Smooth muscle cell (in vitro differentiated cells): Measurements from ENCODE around the gene RPS6KA2. TPM values are rescaled to one million over a fixed set of nuclear protein-coding genes. Genes with fewer than 3 reads are reported as not detected.

Experiments used
- DNase-seq: peaks from one replicate; lab custom pipeline; 2025; ENCODE audit not compliant: unreplicated experiment; lab: John Stamatoyannopoulos, UW
- H2AFZ ChIP-seq: fragments of 200-600 bp; sonication (generic); 2 replicates; pipeline ENCODE4 v1.6.0; 2016; ENCODE audit warnings: antibody characterized with exemption, low read depth, mild to moderate bottlenecking
- H3F3A ChIP-seq: fragments of 200-600 bp; sonication (generic); 2 replicates; pipeline ENCODE4 v1.6.0; 2017; ENCODE audit warnings: antibody characterized with exemption, low read depth
- H3K27ac ChIP-seq: fragments of 200-600 bp; sonication (generic); 2 replicates; pipeline ENCODE4 v1.5.1; 2016; ENCODE audit warnings: low read depth, mild to moderate bottlenecking
- H3K27me3 ChIP-seq: fragments of 200-600 bp; sonication (generic); 2 replicates; pipeline ENCODE4 v1.6.1; 2016; ENCODE audit warnings: low read depth, mild to moderate bottlenecking
- H3K36me3 ChIP-seq: fragments of 200-600 bp; sonication (generic); 2 replicates; pipeline ENCODE4 v1.5.1; 2016; ENCODE audit warnings: low read depth
- H3K4me1 ChIP-seq: fragments of 200-600 bp; sonication (generic); 2 replicates; pipeline ENCODE4 v1.5.1; 2016; ENCODE audit warnings: low read depth
- H3K4me2 ChIP-seq: fragments of 200-600 bp; sonication (generic); 2 replicates; pipeline ENCODE4 v1.6.0; 2016; ENCODE audit warnings: mild to moderate bottlenecking
- H3K4me3 ChIP-seq: fragments of 200-600 bp; sonication (generic); 2 replicates; pipeline ENCODE4 v1.5.1; 2016; ENCODE audit warnings: mild to moderate bottlenecking
- H3K79me2 ChIP-seq: fragments of 200-600 bp; sonication (generic); 2 replicates; pipeline ENCODE4 v1.6.0; 2016; ENCODE audit warnings: low read depth, mild to moderate bottlenecking
- H3K9ac ChIP-seq: fragments of 200-600 bp; sonication (generic); 2 replicates; pipeline ENCODE4 v1.6.0; 2016; ENCODE audit warnings: low read depth
- H3K9me3 ChIP-seq: fragments of 200-600 bp; sonication (generic); replicated peaks from 2 replicates; pipeline ENCODE4 v1.5.1; 2016; ENCODE audit warnings: low read depth
- H4K20me1 ChIP-seq: fragments of 200-600 bp; sonication (generic); 2 replicates; pipeline ENCODE4 v1.6.0; 2016; ENCODE audit warnings: low read depth
- WGBS: methylation state at CpG from one replicate; pipeline ENCODE4 v1.1.7; 2016; ENCODE audit warnings: low lambda C conversion rate; 5-methylcytosine and 5-hydroxymethylcytosine counted together
- polyA plus RNA-seq: library from polyadenylated mRNA; unstranded; fragments of >200 nt; fragmentation: Nextera tagmentation; extraction: Ambion mirVana; gene quantifications from 2 replicates; pipeline ENCODE4 v1.2.1, GENCODE V29; 2016
- total RNA-seq: library from RNA; depleted of rRNA; stranded (reverse); fragments of >200 nt; gene quantifications from 2 replicates; pipeline ENCODE4 v1.2.3, GENCODE V29; 2014
- TF ChIP-seq, protein P1 (sequence below): fragments of 200-600 bp; sonication (generic); IDR thresholded peaks from 2 replicates; pipeline ENCODE4 v1.5.1; 2017; ENCODE audit warnings: borderline replicate concordance, mild to moderate bottlenecking, antibody characterized with exemption; ENCODE audit not compliant: insufficient read depth, poor library complexity, severe bottlenecking

RPS6KA2 gene
- total and polyA plus RNA-seq, 2 experiments from 2014 or later = 7.8 to 10.4 TPM

DNA sequence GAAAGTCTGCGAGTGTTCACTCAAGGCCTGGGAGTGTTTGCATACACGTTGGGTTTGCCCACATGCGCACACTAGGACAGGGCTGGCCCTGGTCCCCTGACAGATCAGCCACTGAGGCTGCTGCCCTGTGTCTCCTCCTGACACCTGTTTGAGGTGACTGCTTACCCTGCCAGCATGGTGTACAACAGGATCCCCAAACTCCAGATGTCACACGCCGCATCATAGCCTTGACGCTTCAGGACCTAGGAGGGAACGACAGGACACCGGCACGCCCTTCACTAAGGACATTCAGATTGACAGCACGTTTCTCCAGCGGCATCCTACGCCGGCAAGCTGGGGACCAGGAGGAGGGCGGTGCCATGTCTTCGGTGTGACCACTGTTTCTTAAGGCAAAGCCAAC is 207.3 kb downstream of the RPS6KA2 start:
- 98% methylated on average over 15 of the region's 15 CpGs for WGBS

DNA sequence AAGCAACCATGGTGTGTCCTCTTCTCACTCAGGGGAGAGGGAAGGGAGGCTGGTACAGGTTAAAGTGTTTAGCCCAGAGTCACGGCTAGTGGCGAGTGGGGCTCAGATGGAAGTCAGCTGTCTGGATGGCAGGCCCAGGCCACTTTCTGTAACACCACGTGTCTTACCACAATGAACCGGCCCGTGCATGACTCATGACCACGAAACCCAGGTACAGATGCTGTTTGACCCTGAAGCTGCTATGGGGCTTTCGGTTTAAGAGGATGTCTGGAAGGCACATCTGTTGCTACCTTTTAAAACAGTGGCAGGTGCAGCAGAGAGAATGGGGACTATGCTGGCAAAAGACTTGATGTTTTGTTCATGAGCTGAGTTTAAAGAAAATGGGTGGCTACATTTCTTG is 207.8 kb downstream of the RPS6KA2 start:
- DNase-seq = no peak
- TF ChIP-seq, protein P1, sequence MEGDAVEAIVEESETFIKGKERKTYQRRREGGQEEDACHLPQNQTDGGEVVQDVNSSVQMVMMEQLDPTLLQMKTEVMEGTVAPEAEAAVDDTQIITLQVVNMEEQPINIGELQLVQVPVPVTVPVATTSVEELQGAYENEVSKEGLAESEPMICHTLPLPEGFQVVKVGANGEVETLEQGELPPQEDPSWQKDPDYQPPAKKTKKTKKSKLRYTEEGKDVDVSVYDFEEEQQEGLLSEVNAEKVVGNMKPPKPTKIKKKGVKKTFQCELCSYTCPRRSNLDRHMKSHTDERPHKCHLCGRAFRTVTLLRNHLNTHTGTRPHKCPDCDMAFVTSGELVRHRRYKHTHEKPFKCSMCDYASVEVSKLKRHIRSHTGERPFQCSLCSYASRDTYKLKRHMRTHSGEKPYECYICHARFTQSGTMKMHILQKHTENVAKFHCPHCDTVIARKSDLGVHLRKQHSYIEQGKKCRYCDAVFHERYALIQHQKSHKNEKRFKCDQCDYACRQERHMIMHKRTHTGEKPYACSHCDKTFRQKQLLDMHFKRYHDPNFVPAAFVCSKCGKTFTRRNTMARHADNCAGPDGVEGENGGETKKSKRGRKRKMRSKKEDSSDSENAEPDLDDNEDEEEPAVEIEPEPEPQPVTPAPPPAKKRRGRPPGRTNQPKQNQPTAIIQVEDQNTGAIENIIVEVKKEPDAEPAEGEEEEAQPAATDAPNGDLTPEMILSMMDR = no peak
- no peaks in the 10 kb centered on the region for H3K9me3 ChIP-seq
- no peak overlapping the region for H3K9ac ChIP-seq
- H3F3A ChIP-seq = no peaks in the 10 kb centered on the region
- no peak overlapping the region for H3K27ac ChIP-seq
- no peak overlapping the region for H3K4me3 ChIP-seq
- H3K4me1 ChIP-seq = no peaks in the 10 kb centered on the region
- no peaks in the 10 kb centered on the region for H3K27me3 ChIP-seq
- H3K4me2 ChIP-seq = no peak overlapping the region
- no peaks in the 10 kb centered on the region for H3K79me2 ChIP-seq
- 70% methylated on average over 7 of the region's 7 CpGs for WGBS
- no peaks in the 10 kb centered on the region for H3K36me3 ChIP-seq
- H4K20me1 ChIP-seq = no peaks in the 10 kb centered on the region
- H2AFZ ChIP-seq = no peak overlapping the region

More for the DNA sequence above, 207.3 kb downstream of the RPS6KA2 start:
- no peaks in the 10 kb centered on the region for H4K20me1 ChIP-seq
- H3K4me2 ChIP-seq = no peak overlapping the region
- H3K36me3 ChIP-seq = no peaks in the 10 kb centered on the region
- no peaks in the 10 kb centered on the region for H3K27me3 ChIP-seq
- no peaks in the 10 kb centered on the region for H3K9me3 ChIP-seq
- H3K9ac ChIP-seq = no peak overlapping the region
- no peaks in the 10 kb centered on the region for H3K79me2 ChIP-seq
- no peak for DNase-seq
- H3F3A ChIP-seq = no peaks in the 10 kb centered on the region
- H3K4me1 ChIP-seq = no peaks in the 10 kb centered on the region
- H3K4me3 ChIP-seq = no peak overlapping the region
- no peak overlapping the region for H2AFZ ChIP-seq
- H3K27ac ChIP-seq = no peak overlapping the region
- TF ChIP-seq, protein P1 = no peak

DNA sequence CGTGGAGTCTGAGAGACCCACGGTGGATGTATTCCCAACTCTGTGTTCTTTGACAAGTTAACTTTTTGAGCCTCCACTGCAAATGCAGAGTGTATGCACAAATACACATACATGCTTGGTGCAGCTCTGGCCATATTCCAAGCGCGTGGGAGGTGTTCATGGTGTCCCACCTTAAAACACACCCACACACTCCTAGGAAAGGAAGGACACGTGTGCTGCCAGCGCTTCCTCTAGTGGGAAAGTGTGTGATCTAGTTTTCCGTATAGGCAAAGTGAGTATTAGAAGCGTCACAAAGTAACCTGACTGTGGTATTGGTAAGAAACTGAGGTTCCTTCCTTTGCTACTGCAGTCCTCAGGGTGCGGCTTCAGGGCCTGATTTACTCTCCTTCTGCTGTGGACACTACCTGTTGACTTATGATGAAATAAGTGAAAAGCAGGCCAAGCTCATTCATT is 208.3 kb downstream of the RPS6KA2 start:
- Histone ChIP-seq H3F3A (no peaks in the 10 kb centered on the region), H3K4me2 (no peak overlapping the region), H3K4me3 (no peak overlapping the region), H3K9me3 (no peaks in the 10 kb centered on the region), H2AFZ (no peak overlapping the region), H3K27ac (no peak overlapping the region), H4K20me1 (no peaks in the 10 kb centered on the region), H3K79me2 (no peaks in the 10 kb centered on the region), H3K4me1 (no peaks in the 10 kb centered on the region), H3K27me3 (no peaks in the 10 kb centered on the region), H3K9ac (no peak overlapping the region), H3K36me3 (no peaks in the 10 kb centered on the region)
- DNase-seq = no peak
- 98% methylated on average over 9 of the region's 9 CpGs for WGBS
- TF ChIP-seq, protein P1 = no peak

DNA sequence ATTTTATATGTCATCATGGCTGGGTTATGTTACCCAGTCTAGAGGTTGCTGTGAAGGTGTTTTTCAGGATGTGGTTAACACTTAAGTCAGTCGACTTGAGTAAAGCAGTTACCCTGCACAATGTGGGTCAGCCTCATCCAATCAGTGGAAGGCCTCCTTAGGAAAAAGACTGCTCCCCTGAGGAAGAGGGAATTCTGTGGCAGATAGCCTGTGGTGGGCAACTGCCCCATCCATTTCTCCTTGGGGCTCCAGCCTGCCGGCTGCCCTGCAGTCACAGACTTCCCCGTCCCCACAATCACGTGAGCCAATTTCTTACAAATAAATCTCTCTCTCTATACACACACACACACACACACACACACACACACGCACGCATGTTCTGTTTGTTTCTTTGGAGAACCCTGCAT is 209.8 kb downstream of the RPS6KA2 start:
- Histone ChIP-seq H3K36me3 (no peaks in the 10 kb centered on the region), H3F3A (no peaks in the 10 kb centered on the region), H2AFZ (no peak overlapping the region), H3K4me1 (no peaks in the 10 kb centered on the region), H3K4me3 (no peak overlapping the region), H4K20me1 (no peaks in the 10 kb centered on the region), H3K27ac (no peak overlapping the region), H3K27me3 (no peaks in the 10 kb centered on the region), H3K9ac (no peak overlapping the region), H3K9me3 (no peaks in the 10 kb centered on the region), H3K79me2 (no peaks in the 10 kb centered on the region), H3K4me2 (no peak overlapping the region)
- 98% methylated on average over 6 of the region's 6 CpGs for WGBS
- DNase-seq = no peak
- TF ChIP-seq, protein P1 = no peak
